ENCODE data around the gene RPS6KA2. TPM values are rescaled to one million over a fixed set of nuclear protein-coding genes. Genes with fewer than 3 reads are reported as not detected.
"Not testable (repeated sequence)": the region's sequence is repeated elsewhere in the genome, so short reads cannot be mapped to it uniquely, and the experiment has no call there.

The RPS6KA2 gene
- total and polyA plus RNA-seq, 2 donors (not counting 1 experiment from before 2014, with no cell fraction given): 2.2 to 16.0 TPM

GRCh38 chr6:166539543-166539942 lies 87.5 kb downstream of the RPS6KA2 start:
- intact Hi-C loops (cut with micrococcal nuclease): no loop called here
- ChIA-PET CTCF (interaction anchor here (1.0 kb wide), 1 partner anchor 235 kb away, joined by 5 read pairs; no protein-coding TSS in a partner anchor), POLR2A (no interaction called here)
- Histone ChIP-seq H3K79me2 (ENCODE audit: control insufficient read depth, insufficient read depth, low read length) (no peaks in the 10 kb centered on the region), H3K27ac (ENCODE audit: low read length in 2 of 2) (no peak overlapping the region), H3K27me3 (replicated peaks in 1 of 4; ENCODE audit: control extremely low read depth in 1 of 4, control insufficient read depth in 3 of 4, insufficient read depth in 4 of 4, low read length in 3 of 4) (no peaks in the 10 kb centered on the region), H4K20me1 (ENCODE audit: control insufficient read depth, insufficient read depth, low read length, poor library complexity, severe bottlenecking) (no peaks in the 10 kb centered on the region), H3K4me3 (ENCODE audit: control extremely low read depth in 1 of 5, extremely low read depth in 1 of 5, insufficient read depth in 1 of 5, low read depth in 2 of 5, low read length in 4 of 5) (no peak overlapping the region), H2AFZ (ENCODE audit: insufficient read depth, low read depth, low read length, poor library complexity, severe bottlenecking) (no peak overlapping the region), H3K9ac (ENCODE audit: low read length) (no peak overlapping the region), H3K36me3 (replicated peaks in 1 of 2; ENCODE audit: control extremely low read depth in 1 of 2, control insufficient read depth in 1 of 2, extremely low read depth in 1 of 2, insufficient read depth in 2 of 2, low read length in 1 of 2) (no peaks in the 10 kb centered on the region), H3K4me2 (replicated peaks; ENCODE audit: low read depth, low read length, poor library complexity, severe bottlenecking) (no peak overlapping the region), H3K4me1 (ENCODE audit: control insufficient read depth in 2 of 2, insufficient read depth in 2 of 2, low read length in 2 of 2) (peaks cover 5 to 18% of the 10 kb centered on the region in 2 donors), H3K9me3 (ENCODE audit: control extremely low read depth in 1 of 3, control insufficient read depth in 2 of 3, insufficient read depth in 1 of 3, low read length in 2 of 3) (no peaks in the 10 kb centered on the region)
- DNase-seq (no peak), ATAC-seq (ENCODE audit: low read depth) (no peak)
- 100% methylated on average over 1 of the region's 4 CpGs for WGBS (ENCODE audit: insufficient coverage)
- Mint-ChIP-seq H3K4me3 (no peak overlapping the region), H3K4me1 (peaks cover 23% of the 10 kb centered on the region), H3K9me3 (ENCODE audit: insufficient read depth) (no peaks in the 10 kb centered on the region), H3K27ac (no peak overlapping the region), H3K27me3 (no peaks in the 10 kb centered on the region)
- TF ChIP-seq, protein P1, sequence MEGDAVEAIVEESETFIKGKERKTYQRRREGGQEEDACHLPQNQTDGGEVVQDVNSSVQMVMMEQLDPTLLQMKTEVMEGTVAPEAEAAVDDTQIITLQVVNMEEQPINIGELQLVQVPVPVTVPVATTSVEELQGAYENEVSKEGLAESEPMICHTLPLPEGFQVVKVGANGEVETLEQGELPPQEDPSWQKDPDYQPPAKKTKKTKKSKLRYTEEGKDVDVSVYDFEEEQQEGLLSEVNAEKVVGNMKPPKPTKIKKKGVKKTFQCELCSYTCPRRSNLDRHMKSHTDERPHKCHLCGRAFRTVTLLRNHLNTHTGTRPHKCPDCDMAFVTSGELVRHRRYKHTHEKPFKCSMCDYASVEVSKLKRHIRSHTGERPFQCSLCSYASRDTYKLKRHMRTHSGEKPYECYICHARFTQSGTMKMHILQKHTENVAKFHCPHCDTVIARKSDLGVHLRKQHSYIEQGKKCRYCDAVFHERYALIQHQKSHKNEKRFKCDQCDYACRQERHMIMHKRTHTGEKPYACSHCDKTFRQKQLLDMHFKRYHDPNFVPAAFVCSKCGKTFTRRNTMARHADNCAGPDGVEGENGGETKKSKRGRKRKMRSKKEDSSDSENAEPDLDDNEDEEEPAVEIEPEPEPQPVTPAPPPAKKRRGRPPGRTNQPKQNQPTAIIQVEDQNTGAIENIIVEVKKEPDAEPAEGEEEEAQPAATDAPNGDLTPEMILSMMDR (IDR thresholded peaks at IDR 0.05): no peak
- no peak for TF ChIP-seq EZH2 (IDR thresholded peaks at IDR 0.05; ENCODE audit: borderline replicate concordance, insufficient read depth, low read depth, low read length, poor library complexity, severe bottlenecking)

DNA sequence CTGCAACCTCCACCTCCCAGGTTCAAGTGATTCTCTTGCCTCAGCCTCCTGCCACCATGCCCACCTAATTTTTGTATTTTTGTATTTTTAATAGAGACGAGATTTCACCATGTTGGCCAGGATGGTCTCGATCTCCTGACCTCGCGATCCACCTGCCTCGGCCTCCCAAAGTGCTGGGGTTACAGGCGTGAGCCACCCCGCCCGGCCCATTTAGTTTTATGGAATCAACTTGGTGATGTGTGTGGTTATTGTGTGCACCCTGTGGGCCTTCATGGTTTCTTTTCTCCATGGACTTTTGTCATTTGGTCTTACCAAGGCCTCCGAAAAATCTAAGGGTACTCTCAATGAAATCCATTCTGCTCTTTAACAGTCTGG lies 88.1 kb downstream of the RPS6KA2 start:
- H3K4me1 ChIP-seq (ENCODE audit: control insufficient read depth in 2 of 2, insufficient read depth in 2 of 2, low read length in 2 of 2): peaks cover 5 to 18% of the 10 kb centered on the region in 2 donors
- H3K4me1 Mint-ChIP-seq: peaks cover 24% of the 10 kb centered on the region
- H3K9me3 Mint-ChIP-seq (ENCODE audit: insufficient read depth); H3K79me2 ChIP-seq (ENCODE audit: control insufficient read depth, insufficient read depth, low read length); POLR2A ChIA-PET; H3K4me3 ChIP-seq (ENCODE audit: control extremely low read depth in 1 of 5, extremely low read depth in 1 of 5, insufficient read depth in 1 of 5, low read depth in 2 of 5, low read length in 4 of 5); H3K27me3 Mint-ChIP-seq; ATAC-seq (ENCODE audit: low read depth); DNase-seq; H2AFZ ChIP-seq (ENCODE audit: insufficient read depth, low read depth, low read length, poor library complexity, severe bottlenecking); H4K20me1 ChIP-seq (ENCODE audit: control insufficient read depth, insufficient read depth, low read length, poor library complexity, severe bottlenecking); H3K27ac ChIP-seq (ENCODE audit: low read length in 2 of 2); H3K4me2 ChIP-seq (replicated peaks; ENCODE audit: low read depth, low read length, poor library complexity, severe bottlenecking); intact Hi-C loops (cut with micrococcal nuclease); H3K27ac Mint-ChIP-seq; H3K4me3 Mint-ChIP-seq; H3K9me3 ChIP-seq (ENCODE audit: control extremely low read depth in 1 of 3, control insufficient read depth in 2 of 3, insufficient read depth in 1 of 3, low read length in 2 of 3); H3K9ac ChIP-seq (ENCODE audit: low read length); H3K36me3 ChIP-seq (replicated peaks in 1 of 2; ENCODE audit: control extremely low read depth in 1 of 2, control insufficient read depth in 1 of 2, extremely low read depth in 1 of 2, insufficient read depth in 2 of 2, low read length in 1 of 2); H3K27me3 ChIP-seq (replicated peaks in 1 of 4; ENCODE audit: control extremely low read depth in 1 of 4, control insufficient read depth in 3 of 4, insufficient read depth in 4 of 4, low read length in 3 of 4): not testable (repeated sequence)
- 92% methylated on average over 8 of the region's 9 CpGs for WGBS (ENCODE audit: insufficient coverage)
- CTCF ChIA-PET: interaction anchor here (1.0 kb wide), 1 partner anchor 236 kb away, joined by 5 read pairs; no protein-coding TSS in a partner anchor

Measured in B cell (primary cell).